Neural progenitor cell (in vitro differentiated cells): ENCODE results near the gene C8B.

Experiments used
- EZH2 ChIP-seq: fragments of 200-600 bp; sonication (generic); IDR thresholded peaks from 2 replicates; pipeline ENCODE4 v1.6.1; 2017; ENCODE audit warnings: antibody characterized with exemption, mild to moderate bottlenecking, moderate library complexity
- TF ChIP-seq, protein P1 (sequence below): fragments of 200-600 bp; sonication (generic); IDR thresholded peaks from 2 replicates; pipeline ENCODE4 v1.5.1; 2017; ENCODE audit warnings: antibody characterized with exemption, mild to moderate bottlenecking

DNA sequence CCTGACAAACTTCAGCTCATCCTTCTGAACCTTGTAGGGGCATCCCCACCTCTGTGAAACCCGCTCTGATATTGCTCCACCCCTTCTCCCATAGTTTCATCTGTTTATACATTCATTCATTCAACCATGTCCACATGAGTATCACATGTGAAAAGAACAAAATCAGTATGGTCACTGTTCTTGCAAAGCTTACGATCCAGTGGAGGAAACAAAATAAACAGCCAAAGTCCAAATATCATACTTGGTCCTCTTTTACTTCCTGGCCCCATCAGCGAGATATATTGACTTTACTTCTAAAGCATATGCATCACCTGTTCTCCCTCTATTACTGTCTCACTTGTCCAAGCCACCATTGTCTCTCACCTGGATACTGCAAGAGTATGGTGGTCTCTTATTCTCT, 75.6 kb downstream of the C8B start:
- TF ChIP-seq, protein P1, sequence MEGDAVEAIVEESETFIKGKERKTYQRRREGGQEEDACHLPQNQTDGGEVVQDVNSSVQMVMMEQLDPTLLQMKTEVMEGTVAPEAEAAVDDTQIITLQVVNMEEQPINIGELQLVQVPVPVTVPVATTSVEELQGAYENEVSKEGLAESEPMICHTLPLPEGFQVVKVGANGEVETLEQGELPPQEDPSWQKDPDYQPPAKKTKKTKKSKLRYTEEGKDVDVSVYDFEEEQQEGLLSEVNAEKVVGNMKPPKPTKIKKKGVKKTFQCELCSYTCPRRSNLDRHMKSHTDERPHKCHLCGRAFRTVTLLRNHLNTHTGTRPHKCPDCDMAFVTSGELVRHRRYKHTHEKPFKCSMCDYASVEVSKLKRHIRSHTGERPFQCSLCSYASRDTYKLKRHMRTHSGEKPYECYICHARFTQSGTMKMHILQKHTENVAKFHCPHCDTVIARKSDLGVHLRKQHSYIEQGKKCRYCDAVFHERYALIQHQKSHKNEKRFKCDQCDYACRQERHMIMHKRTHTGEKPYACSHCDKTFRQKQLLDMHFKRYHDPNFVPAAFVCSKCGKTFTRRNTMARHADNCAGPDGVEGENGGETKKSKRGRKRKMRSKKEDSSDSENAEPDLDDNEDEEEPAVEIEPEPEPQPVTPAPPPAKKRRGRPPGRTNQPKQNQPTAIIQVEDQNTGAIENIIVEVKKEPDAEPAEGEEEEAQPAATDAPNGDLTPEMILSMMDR, result no peak
- no peak for TF ChIP-seq EZH2
